Activated naive CD8-positive, alpha-beta T cell treated with anti-CD3 and anti-CD28 coated beads, Interleukin-2, amount 50 U/mL, for 24 hours (primary cell): ENCODE data around the gene SNRNP70.
"Not testable (repeated sequence)": the region's sequence is repeated elsewhere in the genome, so short reads cannot be mapped to it uniquely, and the experiment has no call there.

Source experiments
- ATAC-seq: fragments of 150-1000 bp; cut with Tn5 transposase; one replicate; pipeline ENCODE4 v1.10.0; 2021
- DNase-seq: peaks from one replicate; pipeline ENCODE4 v3.0.0; 2021
- H3K27ac Mint-ChIP-seq: one replicate; pipeline ENCODE4 v1.8.0; 2021; ENCODE audit warnings: mild to moderate bottlenecking, mixed read lengths
- H3K27me3 Mint-ChIP-seq: one replicate; pipeline ENCODE4 v1.8.0; 2021; ENCODE audit warnings: mixed read lengths
- H3K36me3 Mint-ChIP-seq: one replicate; pipeline ENCODE4 v1.8.0; 2021; ENCODE audit warnings: low read depth, mixed read lengths
- H3K4me1 Mint-ChIP-seq: one replicate; pipeline ENCODE4 v1.8.0; 2021; ENCODE audit warnings: mixed read lengths
- H3K4me3 Mint-ChIP-seq: one replicate; pipeline ENCODE4 v1.8.0; 2021; ENCODE audit warnings: mild to moderate bottlenecking, moderate library complexity, mixed read lengths
- H3K9me3 Mint-ChIP-seq: one replicate; pipeline ENCODE4 v1.8.0; 2021; ENCODE audit warnings: mixed read lengths

SNRNP70 gene

GRCh38 chr19:49085020-49085867 lies at the start of gene SNRNP70:
Gene SNRNP70, plus strand, starts transcription at chr19:49085451. Its CDS starts 964 bp downstream, at chr19:49086415.
- peaks cover 43% of the 10 kb centered on the region for H3K4me1 Mint-ChIP-seq
- peaks cover 34% of the 10 kb centered on the region for H3K36me3 Mint-ChIP-seq
- peaks cover 4% of the 10 kb centered on the region for H3K27me3 Mint-ChIP-seq
- peak within 1 kb of the TSS; percentile 93 for H3K27ac Mint-ChIP-seq
- DNase-seq, result peak; percentile 99
- H3K9me3 Mint-ChIP-seq, result no peaks in the 10 kb centered on the region
- peak; percentile 95 for ATAC-seq
- peak within 1 kb of the TSS; percentile 91 for H3K4me3 Mint-ChIP-seq

GRCh38 chr19:49036815-49037214 lies 48.4 kb upstream of the SNRNP70 start, which contains the start of gene CGB1:
Gene CGB1, minus strand, starts transcription at chr19:49036895. Its CDS starts 184 bp downstream, at chr19:49036711.
- H3K4me3 Mint-ChIP-seq, H3K27ac Mint-ChIP-seq, H3K9me3 Mint-ChIP-seq, H3K36me3 Mint-ChIP-seq, H3K27me3 Mint-ChIP-seq, H3K4me1 Mint-ChIP-seq, ATAC-seq: not testable (repeated sequence)
- DNase-seq, result peak; percentile 67

- H3K4me3 Mint-ChIP-seq, DNase-seq, H3K4me1 Mint-ChIP-seq, H3K27ac Mint-ChIP-seq, H3K9me3 Mint-ChIP-seq, ATAC-seq, H3K27me3 Mint-ChIP-seq, H3K36me3 Mint-ChIP-seq: not testable (repeated sequence)
Observed at GRCh38 chr19:49038111-49038510, 47.1 kb upstream of the SNRNP70 start.

GRCh38 chr19:49038557-49039276 lies 46.5 kb upstream of the SNRNP70 start:
- not testable (repeated sequence) for H3K4me1 Mint-ChIP-seq, H3K27me3 Mint-ChIP-seq, H3K36me3 Mint-ChIP-seq, ATAC-seq, H3K27ac Mint-ChIP-seq, DNase-seq, H3K9me3 Mint-ChIP-seq, H3K4me3 Mint-ChIP-seq

- H3K36me3 Mint-ChIP-seq, H3K27ac Mint-ChIP-seq, H3K4me3 Mint-ChIP-seq, ATAC-seq, H3K9me3 Mint-ChIP-seq, H3K27me3 Mint-ChIP-seq, DNase-seq, H3K4me1 Mint-ChIP-seq: not testable (repeated sequence)
Observed at GRCh38 chr19:49039736-49040135, 45.5 kb upstream of the SNRNP70 start.

- no peaks in the 10 kb centered on the region for H3K4me1 Mint-ChIP-seq
- H3K4me3 Mint-ChIP-seq, result no peak overlapping the region
- ATAC-seq (no peak), DNase-seq (no peak)
- no peaks in the 10 kb centered on the region for H3K27me3 Mint-ChIP-seq
- H3K36me3 Mint-ChIP-seq, result no peaks in the 10 kb centered on the region
- H3K9me3 Mint-ChIP-seq, result no peaks in the 10 kb centered on the region
- H3K27ac Mint-ChIP-seq, result no peak overlapping the region
Observed at GRCh38 chr19:49042177-49042576, 43.1 kb upstream of the SNRNP70 start.

- ATAC-seq, DNase-seq, H3K27me3 Mint-ChIP-seq, H3K27ac Mint-ChIP-seq, H3K4me3 Mint-ChIP-seq, H3K4me1 Mint-ChIP-seq, H3K9me3 Mint-ChIP-seq, H3K36me3 Mint-ChIP-seq: not testable (repeated sequence)
Observed at GRCh38 chr19:49042666-49043065, 42.6 kb upstream of the SNRNP70 start.

- H3K27me3 Mint-ChIP-seq, H3K4me1 Mint-ChIP-seq, H3K36me3 Mint-ChIP-seq, H3K4me3 Mint-ChIP-seq, ATAC-seq, H3K27ac Mint-ChIP-seq, H3K9me3 Mint-ChIP-seq, DNase-seq: not testable (repeated sequence)
Observed at GRCh38 chr19:49043548-49043947, 41.7 kb upstream of the SNRNP70 start, which contains the start of gene CGB5. Gene CGB5, plus strand, starts transcription at chr19:49043848. Its CDS starts 362 bp downstream, at chr19:49044210.

GRCh38 chr19:49049011-49049410 lies 36.2 kb upstream of the SNRNP70 start, which contains the start of gene CGB8:
Gene CGB8, minus strand, starts transcription at chr19:49049111. Its CDS starts 372 bp downstream, at chr19:49048739.
- DNase-seq, ATAC-seq: not testable (repeated sequence)

GRCh38 chr19:49049834-49050233 lies 35.4 kb upstream of the SNRNP70 start:
- H3K4me1 Mint-ChIP-seq, H3K4me3 Mint-ChIP-seq, H3K36me3 Mint-ChIP-seq, ATAC-seq, H3K27ac Mint-ChIP-seq, H3K27me3 Mint-ChIP-seq, DNase-seq, H3K9me3 Mint-ChIP-seq: not testable (repeated sequence)

More at GRCh38 chr19:49049011-49049410, 36.2 kb upstream of the SNRNP70 start, which contains the start of gene CGB8:
- H3K4me1 Mint-ChIP-seq, H3K9me3 Mint-ChIP-seq, H3K27me3 Mint-ChIP-seq, H3K27ac Mint-ChIP-seq, H3K36me3 Mint-ChIP-seq, H3K4me3 Mint-ChIP-seq: not testable (repeated sequence)

- H3K4me1 Mint-ChIP-seq, H3K27me3 Mint-ChIP-seq, DNase-seq: not testable (repeated sequence)
Observed at GRCh38 chr19:49050376-49051033, 34.7 kb upstream of the SNRNP70 start.

GRCh38 chr19:49056101-49056901 lies 28.9 kb upstream of the SNRNP70 start:
- no peaks in the 10 kb centered on the region for H3K9me3 Mint-ChIP-seq
- no peak overlapping the region for H3K27ac Mint-ChIP-seq
- no peaks in the 10 kb centered on the region for H3K36me3 Mint-ChIP-seq
- ATAC-seq (peak; percentile 70), DNase-seq (peak; percentile 66)
- H3K4me3 Mint-ChIP-seq, result peak overlapping the region; percentile 58
- H3K27me3 Mint-ChIP-seq, result peaks cover 50% of the 10 kb centered on the region
- peaks cover 17% of the 10 kb centered on the region for H3K4me1 Mint-ChIP-seq

More at GRCh38 chr19:49050376-49051033, 34.7 kb upstream of the SNRNP70 start:
- not testable (repeated sequence) for H3K4me3 Mint-ChIP-seq, ATAC-seq, H3K9me3 Mint-ChIP-seq, H3K27ac Mint-ChIP-seq, H3K36me3 Mint-ChIP-seq

GRCh38 chr19:49056902-49057596 lies 28.2 kb upstream of the SNRNP70 start:
- peak; percentile 14 for ATAC-seq
- DNase-seq, H3K9me3 Mint-ChIP-seq, H3K36me3 Mint-ChIP-seq, H3K27ac Mint-ChIP-seq: not testable (repeated sequence)
- H3K4me1 Mint-ChIP-seq, result peaks cover 17% of the 10 kb centered on the region
- peak overlapping the region; percentile 58 for H3K4me3 Mint-ChIP-seq
- peaks cover 50% of the 10 kb centered on the region for H3K27me3 Mint-ChIP-seq
